GM06990 (cell line): ENCODE data around the gene TRAPPC3L.

Source experiments
- DNase-seq: peaks from one replicate; pipeline ENCODE4 v3.0.0-alpha.2; 2011; ENCODE audit not compliant: insufficient read length; ENCODE audit errors: extremely low read depth
- H3K27me3 ChIP-seq: replicated peaks from 2 replicates; pipeline ENCODE4 v1.6.0; 2011; ENCODE audit warnings: low read length; ENCODE audit not compliant: control insufficient read depth, insufficient read depth
- H3K36me3 ChIP-seq: 2 replicates; pipeline ENCODE4 v1.5.1; 2011; ENCODE audit warnings: low read length; ENCODE audit not compliant: control insufficient read depth, insufficient read depth
- H3K4me3 ChIP-seq: replicated peaks from 2 replicates; pipeline ENCODE4 v1.5.1; 2011; ENCODE audit warnings: low read depth, mild to moderate bottlenecking, control low read depth, low read length
- CTCF ChIP-seq: IDR thresholded peaks from 2 replicates; pipeline ENCODE4 v1.5.1; 2011; ENCODE audit warnings: low read length, control low read depth, mild to moderate bottlenecking, inconsistent platforms; ENCODE audit not compliant: insufficient read depth, poor library complexity, severe bottlenecking

The TRAPPC3L gene

GRCh38 chr6:116545651-116546050 is at the start of gene TRAPPC3L:
Gene TRAPPC3L (minus strand): TSS chr6:116545684. CDS start chr6:116545514, 170 bp downstream.
- DNase-seq = no peak
- Histone ChIP-seq H3K36me3 (no peaks in the 10 kb centered on the region), H3K27me3 (no peaks in the 10 kb centered on the region; the same call in 1 of the 2 replicates), H3K4me3 (no peak within 1 kb of the TSS)
- no peak for TF ChIP-seq CTCF

GRCh38 chr6:116595247-116595646 is 49.8 kb upstream of the TRAPPC3L start:
- TF ChIP-seq CTCF = no peak
- no peak for DNase-seq

GRCh38 chr6:116586738-116587137 is 41.3 kb upstream of the TRAPPC3L start:
- H3K4me3 ChIP-seq = no peak overlapping the region
- no peak for DNase-seq
- no peaks in the 10 kb centered on the region for H3K27me3 ChIP-seq
- H3K36me3 ChIP-seq = peaks cover 2% of the 10 kb centered on the region
- no peak for TF ChIP-seq CTCF

More at GRCh38 chr6:116595247-116595646, 49.8 kb upstream of the TRAPPC3L start:
- H3K36me3 ChIP-seq = no peaks in the 10 kb centered on the region; the same call in 1 of the 2 replicates
- no peaks in the 10 kb centered on the region for H3K27me3 ChIP-seq
- no peak overlapping the region for H3K4me3 ChIP-seq

GRCh38 chr6:116586276-116586675 is 40.8 kb upstream of the TRAPPC3L start:
- no peak for TF ChIP-seq CTCF
- DNase-seq = no peak
- peaks cover 2% of the 10 kb centered on the region for H3K36me3 ChIP-seq
- H3K27me3 ChIP-seq = no peaks in the 10 kb centered on the region
- no peak overlapping the region for H3K4me3 ChIP-seq

GRCh38 chr6:116580198-116580597 is 34.7 kb upstream of the TRAPPC3L start:
- Histone ChIP-seq H3K4me3 (no peak overlapping the region), H3K36me3 (peaks cover 2% of the 10 kb centered on the region), H3K27me3 (no peaks in the 10 kb centered on the region)
- DNase-seq = no peak
- no peak for TF ChIP-seq CTCF

GRCh38 chr6:116579143-116579542 is 33.7 kb upstream of the TRAPPC3L start:
- Histone ChIP-seq H3K4me3 (no peak overlapping the region), H3K36me3 (peaks cover 2% of the 10 kb centered on the region), H3K27me3 (no peaks in the 10 kb centered on the region)
- no peak for DNase-seq
- TF ChIP-seq CTCF = no peak
